ENCODE results near the gene PRH1.

PRH1 gene

GRCh38 chr12:10842862-10843261 lies 41.2 kb downstream of the PRH1 start:
- DNase-seq (ENCODE audit: low read depth in 3 of 3, low spot score in 1 of 3) = no peak

- no peak for DNase-seq (ENCODE audit: low read depth in 3 of 3, low spot score in 1 of 3)
Measured at GRCh38 chr12:10838461-10838860, 45.6 kb downstream of the PRH1 start.

Measured in stimulated activated CD4-positive, alpha-beta T cell treated with anti-CD3 and anti-CD28 coated beads, TNF-alpha, amount 100 ng/mL, for 1 hour (primary cell).